Pulmonary artery endothelial cell (primary cell): ENCODE results near the gene YKT6. TPM values are rescaled to one million over a fixed set of nuclear protein-coding genes. Genes with fewer than 3 reads are reported as not detected.
A peak's percentile ranks its signal among the peaks of the same experiment; 100 is the strongest.

Experiments used
- DNase-seq: peaks from one replicate; pipeline ENCODE4 v3.0.0-alpha.2; 2011; ENCODE audit warnings: low read depth, low spot score
- total RNA-seq: library from RNA; depleted of rRNA; stranded (reverse); fragments of >200 nt; gene quantifications from 2 replicates; pipeline ENCODE4 v1.2.3, GENCODE V29; 2014

Gene YKT6
- total RNA-seq, 1 donor from 2014 or later: 145 TPM

- DNase-seq: no peak
Measured at GRCh38 chr7:44232901-44233715, 32.3 kb downstream of the YKT6 start.

GRCh38 chr7:44235066-44235465, 34.3 kb downstream of the YKT6 start:
- DNase-seq: no peak

- no peak for DNase-seq
Measured at GRCh38 chr7:44235582-44236332, 35.0 kb downstream of the YKT6 start.

GRCh38 chr7:44236333-44236728, 35.6 kb downstream of the YKT6 start:
- no peak for DNase-seq

- DNase-seq: no peak
Measured at GRCh38 chr7:44237696-44238095, 36.9 kb downstream of the YKT6 start.

- DNase-seq: no peak
Measured at GRCh38 chr7:44238116-44238695, 37.4 kb downstream of the YKT6 start.

- DNase-seq: no peak
Measured at GRCh38 chr7:44239361-44239760, 38.6 kb downstream of the YKT6 start.

GRCh38 chr7:44240376-44240775, 39.6 kb downstream of the YKT6 start:
- DNase-seq: no peak

- peak; percentile 37 for DNase-seq
Measured at GRCh38 chr7:44240983-44241510, 40.3 kb downstream of the YKT6 start.

- no peak for DNase-seq
Measured at GRCh38 chr7:44242091-44242490, 41.3 kb downstream of the YKT6 start.

- DNase-seq: no peak
Measured at GRCh38 chr7:44244282-44244681, 43.5 kb downstream of the YKT6 start.

- no peak for DNase-seq
Measured at GRCh38 chr7:44246396-44247113, 45.8 kb downstream of the YKT6 start.

GRCh38 chr7:44247868-44248651, 47.3 kb downstream of the YKT6 start:
- no peak for DNase-seq

GRCh38 chr7:44249639-44250234, 49.0 kb downstream of the YKT6 start:
- no peak for DNase-seq

GRCh38 chr7:44251269-44251668, 50.5 kb downstream of the YKT6 start:
- no peak for DNase-seq

GRCh38 chr7:44251881-44252280, 51.1 kb downstream of the YKT6 start:
- no peak for DNase-seq

GRCh38 chr7:44256459-44256858, 55.7 kb downstream of the YKT6 start:
- DNase-seq: no peak

- no peak for DNase-seq
Measured at GRCh38 chr7:44257213-44257612, 56.4 kb downstream of the YKT6 start.

- peak; percentile 77 for DNase-seq
Measured at GRCh38 chr7:44257618-44258422, 57.0 kb downstream of the YKT6 start.

GRCh38 chr7:44258423-44258760, 57.6 kb downstream of the YKT6 start:
- DNase-seq: no peak
